Right lobe of liver (tissue), 6 donors: ENCODE measurements around the gene ZDHHC12. TPM values are rescaled to one million over a fixed set of nuclear protein-coding genes. Genes with fewer than 3 reads are reported as not detected.
"Not testable (repeated sequence)": the region's sequence is repeated elsewhere in the genome, so short reads cannot be mapped to it uniquely, and the experiment has no call there.

Experiments
- ATAC-seq, 4 donors: fragments of 200-7000 bp; cut with Tn5 transposase; one replicate each; pipeline ENCODE4 v1.9.1; 2020; ENCODE audit warnings: mild to moderate bottlenecking in 4 of 4, moderate library complexity in 4 of 4
- DNase-seq, 3 donors: peaks; one replicate each; pipeline ENCODE4 v3.0.0-alpha.2; 2020
- H3K27ac ChIP-seq, 3 donors: fragments of 200-600 bp; one replicate each; pipeline ENCODE4 v1.8.0; 2022
- H3K27me3 ChIP-seq, 2 donors: fragments of 200-600 bp; one replicate each; pipeline ENCODE4 v1.8.0; 2022
- H3K36me3 ChIP-seq, 4 donors: fragments of 200-600 bp; sonication (generic) in 1 of 4; one replicate each; pipeline versions ENCODE4 v1.5.1 to v1.8.0; 2017 to 2022; ENCODE audit warnings: control low read depth in 1 of 4
- H3K4me1 ChIP-seq, 4 donors: fragments of 200-600 bp; sonication (generic) in 1 of 4; one replicate each; pipeline versions ENCODE4 v1.5.1 to v1.8.0; 2017 to 2022; ENCODE audit warnings: control low read depth in 1 of 4
- H3K4me3 ChIP-seq, 3 donors: fragments of 200-600 bp; one replicate each; pipeline ENCODE4 v1.8.0; 2022
- H3K9me3 ChIP-seq, 4 donors: fragments of 200-600 bp; sonication (generic) in 1 of 4; one replicate each; pipeline versions ENCODE4 v1.5.1 to v1.8.0; 2017 to 2022; ENCODE audit warnings: control low read depth in 1 of 4
- CTCF ChIP-seq, 4 donors: fragments of 200-600 bp in 3 of 4; fragments of 450-650 bp in 1 of 4; IDR thresholded peaks; one replicate each; pipeline versions ENCODE4 v1.5.1 to v1.8.0; 2016 to 2022; ENCODE audit warnings: antibody characterized with exemption in 4 of 4, mild to moderate bottlenecking in 2 of 4
- POLR2A ChIP-seq: fragments of 450-650 bp; IDR thresholded peaks from one replicate; pipeline ENCODE4 v1.6.1; 2017; ENCODE audit warnings: antibody characterized with exemption, mild to moderate bottlenecking
- WGBS: methylation state at CpG from one replicate; pipeline ENCODE4 v1.1.6; 2018; ENCODE audit warnings: low coverage, low lambda C conversion rate; ENCODE audit not compliant: insufficient coverage; ENCODE audit errors: missing lambda C conversion rate; 5-methylcytosine and 5-hydroxymethylcytosine counted together
- intact Hi-C, 2 donors: fragments of 100-400 bp; cut with DNase I; formaldehyde crosslinking; loops; one replicate each; pipeline versions ENCODE4 v1.11.2 to v1.14.1; 2022
- total RNA-seq, 6 experiments: library from RNA; depleted of rRNA in 2 of 6; stranded (reverse); fragments of >200 nt in 2 of 6; fragmentation: NEBNext Ultra II Directional in 3 of 6; extraction: Animal tissue kit (Norgen Biotek cat#: 25700) in 3 of 6; gene quantifications; one replicate each; pipeline versions ENCODE4 v1.1.0 to v1.2.4, GENCODE V29; 2016 to 2023
- donor health status: DM: no; HTN: yes; CAD: no.
- donor health status: DM: no; HTN: no; CAD: no.
- donor health status: DM: no; HTN: no; CAD: no.
- donor health status: DM: no; HTN: yes; CAD: no.
- donor health status: DM: no; HTN: yes; CAD: no.

Gene ZDHHC12
- total RNA-seq, 6 experiments from 2014 or later = 14.1 to 46.1 (median 22.7) TPM

GRCh38 chr9:128702445-128702948, 21.4 kb downstream of the ZDHHC12 start, which contains the start of gene PKN3:
PKN3 (plus strand) TSS chr9:128702503; CDS start chr9:128702916, 413 bp downstream.
- peak; percentile 84 to 95 (median 91) for ATAC-seq
- H3K9me3 ChIP-seq = no peaks in the 10 kb centered on the region
- whole genome bisulfite sequencing = no CpG with 5 or more reads among the region's 65 CpGs
- peak within 1 kb of the TSS; percentile 45 to 60 (median 60) for H3K27ac ChIP-seq
- H3K4me3 ChIP-seq = peak within 1 kb of the TSS; percentile 53 to 86 (median 73)
- H3K27me3 ChIP-seq = no peaks in the 10 kb centered on the region
- no peaks in the 10 kb centered on the region for H3K36me3 ChIP-seq
- TF ChIP-seq CTCF (IDR thresholded peaks at IDR 0.05) = peak; percentile 82 to 92 (median 88)
- TF ChIP-seq POLR2A = peak; percentile 23
- peak; percentile 89 to 90 (median 90) for DNase-seq
- H3K4me1 ChIP-seq = no peaks in the 10 kb centered on the region
- intact Hi-C loops = no loop called here

GRCh38 chr9:128701227-128701854, 22.6 kb downstream of the ZDHHC12 start:
- H3K4me1 ChIP-seq = no peaks in the 10 kb centered on the region
- TF ChIP-seq CTCF (IDR thresholded peaks at IDR 0.05) = no peak
- TF ChIP-seq POLR2A = no peak
- H3K9me3 ChIP-seq = no peaks in the 10 kb centered on the region
- H3K27me3 ChIP-seq = no peaks in the 10 kb centered on the region
- H3K27ac ChIP-seq = no peak overlapping the region
- peaks cover 0 to 3% (median 0%) of the 10 kb centered on the region in 4 donors for H3K36me3 ChIP-seq
- no peak overlapping the region for H3K4me3 ChIP-seq
- whole genome bisulfite sequencing = 65% methylated on average over 9 of the region's 10 CpGs
- DNase-seq (peak in 2 of 3 donors; percentile 31 to 41), ATAC-seq (no peak)
- intact Hi-C loops = no loop called here

GRCh38 chr9:128699096-128699795, 24.7 kb downstream of the ZDHHC12 start:
- 96% methylated on average over 22 of the region's 30 CpGs for WGBS

GRCh38 chr9:128696923-128697707, 26.8 kb downstream of the ZDHHC12 start:
- Histone ChIP-seq H3K9me3 (no peaks in the 10 kb centered on the region), H3K36me3 (peaks cover 0 to 37% (median 28%) of the 10 kb centered on the region in 4 donors), H3K27ac (no peak overlapping the region), H3K27me3 (no peaks in the 10 kb centered on the region), H3K4me3 (no peak overlapping the region), H3K4me1 (no peaks in the 10 kb centered on the region)
- WGBS = 76% methylated on average over 8 of the region's 8 CpGs
- DNase-seq = peak in 1 of 3 donors; percentile 1
- no peak for TF ChIP-seq CTCF (IDR thresholded peaks at IDR 0.05)
- intact Hi-C loops = no loop called here
- ATAC-seq = no peak

More at GRCh38 chr9:128699096-128699795, 24.7 kb downstream of the ZDHHC12 start:
- H3K4me1 ChIP-seq, H3K4me3 ChIP-seq, H3K27ac ChIP-seq, ATAC-seq, H3K9me3 ChIP-seq, intact Hi-C loops, H3K27me3 ChIP-seq: not testable (repeated sequence)
- peaks cover 0 to 16% (median 10%) of the 10 kb centered on the region in 4 donors for H3K36me3 ChIP-seq
- peak in 1 of 3 donors; percentile 33 for DNase-seq
